ENCODE measurements around the gene FBXO44.
A peak's percentile ranks its signal among the peaks of the same experiment; 100 is the strongest.

The FBXO44 gene

GRCh38 chr1:11658542-11658941, 3.9 kb downstream of the FBXO44 start:
- DNase-seq (ENCODE audit: low spot score), result no peak

- DNase-seq (ENCODE audit: low spot score), result no peak
Measured at GRCh38 chr1:11659748-11660147, 5.1 kb downstream of the FBXO44 start.

GRCh38 chr1:11661103-11661502, 6.4 kb downstream of the FBXO44 start:
- DNase-seq (ENCODE audit: low spot score), result no peak

- peak; percentile 72 for DNase-seq (ENCODE audit: low spot score)
Measured at GRCh38 chr1:11664336-11665065, 9.8 kb downstream of the FBXO44 start.

DNA sequence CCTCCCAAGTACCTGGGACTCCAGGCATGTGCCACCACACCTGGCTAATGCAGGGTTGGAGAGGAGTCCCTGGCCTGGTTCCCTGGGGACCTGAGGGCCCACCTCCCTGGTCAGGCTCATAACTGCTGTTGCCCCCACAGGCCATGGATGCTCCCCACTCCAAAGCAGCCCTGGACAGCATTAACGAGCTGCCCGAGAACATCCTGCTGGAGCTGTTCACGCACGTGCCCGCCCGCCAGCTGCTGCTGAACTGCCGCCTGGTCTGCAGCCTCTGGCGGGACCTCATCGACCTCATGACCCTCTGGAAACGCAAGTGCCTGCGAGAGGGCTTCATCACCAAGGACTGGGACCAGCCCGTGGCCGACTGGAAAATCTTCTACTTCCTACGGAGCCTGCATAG, 13.8 kb downstream of the FBXO44 start:
- no peak for DNase-seq (ENCODE audit: low spot score)

GRCh38 chr1:11670747-11671146, 16.1 kb downstream of the FBXO44 start:
- no peak for DNase-seq (ENCODE audit: low spot score)

- DNase-seq (ENCODE audit: low spot score), result no peak
Measured at GRCh38 chr1:11671205-11671543, 16.5 kb downstream of the FBXO44 start.

- DNase-seq (ENCODE audit: low spot score), result no peak
Measured at GRCh38 chr1:11671544-11672286, 17.0 kb downstream of the FBXO44 start.

DNA sequence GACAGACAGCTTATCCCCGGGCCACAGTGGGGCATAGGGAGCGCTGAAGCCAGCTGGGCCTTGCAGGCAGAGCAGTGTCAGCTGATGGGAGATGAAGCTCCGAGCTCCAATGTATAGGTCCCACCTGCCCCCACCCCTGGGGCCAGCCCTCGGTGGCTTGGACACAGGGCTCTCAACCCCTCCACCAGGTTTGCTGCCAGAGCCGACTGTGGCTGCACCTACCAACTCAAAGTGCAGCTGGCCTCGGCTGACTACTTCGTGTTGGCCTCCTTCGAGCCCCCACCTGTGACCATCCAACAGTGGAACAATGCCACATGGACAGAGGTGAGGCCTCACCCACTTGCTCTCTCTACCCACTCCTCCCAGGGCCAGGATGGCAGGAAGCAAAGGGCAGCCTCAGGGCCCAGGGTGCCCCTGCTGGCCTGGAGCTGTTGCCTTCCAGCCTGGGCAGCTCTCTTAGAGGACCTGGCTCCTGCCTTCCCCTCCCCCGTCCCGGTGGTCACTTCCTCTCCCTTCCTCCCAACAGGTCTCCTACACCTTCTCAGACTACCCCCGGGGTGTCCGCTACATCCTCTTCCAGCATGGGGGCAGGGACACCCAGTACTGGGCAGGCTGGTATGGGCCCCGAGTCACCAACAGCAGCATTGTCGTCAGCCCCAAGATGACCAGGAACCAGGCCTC, 18.6 kb downstream of the FBXO44 start:
- no peak for DNase-seq (ENCODE audit: low spot score)

GRCh38 chr1:11674488-11674887, 19.8 kb downstream of the FBXO44 start:
- DNase-seq (ENCODE audit: low spot score), result no peak

DNA sequence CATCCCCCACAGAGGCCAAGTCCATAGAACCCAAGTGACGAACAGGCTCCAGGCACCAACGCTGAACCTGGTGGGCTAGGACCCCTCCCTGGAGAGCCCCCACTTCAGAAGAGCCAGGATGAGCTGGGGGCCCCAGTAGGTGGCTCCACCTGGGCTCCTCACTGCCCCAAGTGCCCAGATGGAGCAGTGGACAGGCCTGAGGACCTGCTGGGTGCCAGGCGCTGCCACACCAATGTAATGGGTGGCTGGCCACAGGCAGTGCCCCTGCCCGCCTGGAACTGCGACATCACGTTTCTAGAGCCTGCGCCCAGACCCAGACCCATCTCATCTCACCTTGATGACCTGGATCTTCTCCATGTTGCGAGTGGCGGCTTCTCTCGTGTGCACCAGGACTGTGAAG, 20.6 kb downstream of the FBXO44 start:
- DNase-seq (ENCODE audit: low spot score), result no peak

DNA sequence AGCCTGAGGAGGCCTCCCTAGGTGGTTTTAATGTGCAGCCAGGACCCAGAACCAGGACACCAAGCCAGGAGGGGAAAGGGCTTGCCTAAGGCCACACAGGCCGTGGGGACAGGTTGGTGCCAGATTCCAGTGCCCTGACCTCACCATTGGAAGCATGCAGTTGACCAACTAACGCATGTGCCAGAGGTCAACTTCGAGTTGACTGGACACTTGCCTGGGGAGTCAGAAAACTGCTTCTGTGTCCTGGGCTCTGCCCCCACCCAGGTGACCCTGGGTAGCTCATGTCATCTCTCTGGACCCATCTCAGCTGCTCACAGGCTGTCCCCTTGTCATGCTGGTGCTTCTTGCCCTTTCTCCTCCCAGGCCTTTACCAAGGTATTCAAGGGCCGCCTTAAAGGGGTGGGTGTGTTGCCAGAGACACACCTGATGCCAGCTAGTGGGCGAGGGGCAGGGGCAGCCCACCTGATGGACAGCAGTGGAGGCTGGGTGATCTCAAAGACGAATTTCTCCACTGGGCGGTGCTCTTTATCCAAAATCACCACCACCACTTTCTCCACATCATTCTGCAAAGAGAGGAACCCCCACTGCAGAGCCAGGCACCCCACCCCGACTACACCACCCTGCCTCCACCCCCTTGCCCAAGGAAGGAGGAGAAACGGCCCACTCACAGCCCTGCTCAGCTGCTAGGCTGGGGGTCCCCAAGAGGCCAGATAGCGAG, 21.9 kb downstream of the FBXO44 start:
- no peak for DNase-seq (ENCODE audit: low spot score)

GRCh38 chr1:11678442-11678841, 23.8 kb downstream of the FBXO44 start:
- no peak for DNase-seq (ENCODE audit: low spot score)

GRCh38 chr1:11680270-11681070, 25.8 kb downstream of the FBXO44 start:
- DNase-seq (ENCODE audit: low spot score), result no peak

GRCh38 chr1:11681071-11681771, 26.5 kb downstream of the FBXO44 start, which contains the start of gene MAD2L2:
Gene MAD2L2 (minus strand): TSS chr1:11681148. CDS start chr1:11680601, 547 bp downstream.
- DNase-seq (ENCODE audit: low spot score), result peak; percentile 87

GRCh38 chr1:11682287-11682771, 27.7 kb downstream of the FBXO44 start:
- no peak for DNase-seq (ENCODE audit: low spot score)

- no peak for DNase-seq (ENCODE audit: low spot score)
Measured at GRCh38 chr1:11682799-11683198, 28.1 kb downstream of the FBXO44 start.

DNA sequence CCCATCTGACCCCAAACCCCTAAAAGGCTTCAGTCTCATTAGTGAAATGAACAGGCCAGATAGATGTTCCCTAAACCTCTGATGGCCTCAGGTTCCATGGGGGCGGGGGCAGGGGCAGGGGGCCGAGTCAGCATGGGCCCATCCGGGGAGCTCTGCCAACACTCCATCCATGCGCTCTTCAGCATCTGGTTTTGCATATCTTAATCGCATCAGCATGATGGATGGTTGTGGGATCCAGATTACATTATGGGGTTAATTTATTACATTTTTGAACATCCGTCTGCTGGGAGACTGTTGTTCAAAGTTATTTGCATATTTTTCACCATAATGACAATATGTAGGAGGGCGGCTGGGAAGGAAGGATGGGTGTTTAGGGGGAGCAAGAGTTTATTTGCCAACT, 29.4 kb downstream of the FBXO44 start:
- DNase-seq (ENCODE audit: low spot score), result no peak

DNA sequence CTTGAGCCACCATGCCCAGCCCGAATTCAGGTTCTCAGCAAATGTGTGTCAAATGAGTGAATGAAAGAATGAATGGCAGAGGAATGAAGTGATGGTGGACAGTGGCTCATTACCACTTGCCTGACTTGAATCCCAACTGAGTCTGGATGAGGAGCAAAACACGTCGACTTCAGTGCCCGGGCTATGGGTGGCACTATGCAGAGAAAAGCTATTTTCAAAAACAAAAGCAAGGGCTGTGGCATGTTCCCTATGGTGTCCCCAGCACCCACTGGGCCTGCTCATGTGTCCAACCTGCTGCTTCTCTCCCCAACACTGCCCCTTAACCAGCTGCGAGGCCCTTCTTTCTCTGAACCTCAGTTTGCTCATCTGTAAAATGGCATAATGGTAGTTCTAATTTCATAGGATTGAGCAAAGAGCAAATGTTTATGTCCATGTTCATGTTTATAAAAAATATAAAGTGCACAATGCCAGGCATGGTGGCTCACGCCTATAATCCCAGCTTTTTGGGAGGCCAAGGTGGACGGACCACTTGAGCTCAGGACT, 30.6 kb downstream of the FBXO44 start:
- DNase-seq (ENCODE audit: low spot score), result no peak

DNA sequence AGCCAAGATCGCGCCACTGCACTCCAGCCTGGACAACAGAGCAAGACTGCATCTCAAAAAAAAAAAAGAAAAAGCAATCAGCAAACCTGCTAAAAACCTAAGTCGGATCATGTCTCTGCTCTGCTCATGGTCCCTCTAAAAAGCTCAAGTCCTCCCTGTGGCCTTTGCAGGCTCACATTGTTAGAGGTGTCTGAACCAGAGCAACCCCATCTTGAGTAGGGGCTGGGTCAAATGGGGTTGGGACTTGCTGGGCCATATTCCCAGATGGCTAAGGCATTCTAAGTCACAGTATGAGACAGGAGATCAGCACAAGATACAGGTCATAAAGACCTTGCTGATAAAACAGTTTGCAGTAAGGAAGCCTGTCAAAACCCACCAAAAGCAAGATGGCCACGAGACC, 33.8 kb downstream of the FBXO44 start:
- no peak for DNase-seq (ENCODE audit: low spot score)

Data from CD4-positive, alpha-beta T cell treated with Interleukin-2 at 100 ng/mL for 4 hours (primary cell).